ENCODE results near the gene IL1B.
A peak's percentile ranks its signal among the peaks of the same experiment; 100 is the strongest.

The IL1B gene

DNA sequence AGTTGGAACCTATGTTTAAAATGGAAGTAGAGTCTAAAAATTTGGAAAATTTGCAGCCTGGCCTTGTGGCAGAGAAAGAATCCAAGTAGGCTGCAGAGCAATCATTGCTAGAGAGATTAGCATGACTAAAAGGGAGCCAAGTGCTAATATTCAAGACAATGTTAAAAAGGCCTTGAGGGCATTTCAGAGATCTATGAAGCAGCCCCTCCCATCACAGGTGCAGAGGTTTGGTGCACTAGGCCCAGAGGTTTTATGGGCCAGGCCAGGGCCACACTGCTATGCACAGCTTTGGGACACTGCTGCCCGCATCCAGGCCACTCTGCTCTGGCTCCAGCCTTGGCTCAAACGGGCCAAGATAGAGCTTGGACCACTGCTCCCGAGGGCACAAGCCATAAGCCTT lies 45.6 kb downstream of the IL1B start:
- no peak overlapping the region for H3K4me3 ChIP-seq (replicated peaks; ENCODE audit: low read depth, low read length)
- TF ChIP-seq, protein P1, sequence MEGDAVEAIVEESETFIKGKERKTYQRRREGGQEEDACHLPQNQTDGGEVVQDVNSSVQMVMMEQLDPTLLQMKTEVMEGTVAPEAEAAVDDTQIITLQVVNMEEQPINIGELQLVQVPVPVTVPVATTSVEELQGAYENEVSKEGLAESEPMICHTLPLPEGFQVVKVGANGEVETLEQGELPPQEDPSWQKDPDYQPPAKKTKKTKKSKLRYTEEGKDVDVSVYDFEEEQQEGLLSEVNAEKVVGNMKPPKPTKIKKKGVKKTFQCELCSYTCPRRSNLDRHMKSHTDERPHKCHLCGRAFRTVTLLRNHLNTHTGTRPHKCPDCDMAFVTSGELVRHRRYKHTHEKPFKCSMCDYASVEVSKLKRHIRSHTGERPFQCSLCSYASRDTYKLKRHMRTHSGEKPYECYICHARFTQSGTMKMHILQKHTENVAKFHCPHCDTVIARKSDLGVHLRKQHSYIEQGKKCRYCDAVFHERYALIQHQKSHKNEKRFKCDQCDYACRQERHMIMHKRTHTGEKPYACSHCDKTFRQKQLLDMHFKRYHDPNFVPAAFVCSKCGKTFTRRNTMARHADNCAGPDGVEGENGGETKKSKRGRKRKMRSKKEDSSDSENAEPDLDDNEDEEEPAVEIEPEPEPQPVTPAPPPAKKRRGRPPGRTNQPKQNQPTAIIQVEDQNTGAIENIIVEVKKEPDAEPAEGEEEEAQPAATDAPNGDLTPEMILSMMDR (IDR thresholded peaks at IDR 0.05; ENCODE audit: low read length, missing control alignments), result no peak
- DNase-seq (ENCODE audit: low read depth), result no peak

DNA sequence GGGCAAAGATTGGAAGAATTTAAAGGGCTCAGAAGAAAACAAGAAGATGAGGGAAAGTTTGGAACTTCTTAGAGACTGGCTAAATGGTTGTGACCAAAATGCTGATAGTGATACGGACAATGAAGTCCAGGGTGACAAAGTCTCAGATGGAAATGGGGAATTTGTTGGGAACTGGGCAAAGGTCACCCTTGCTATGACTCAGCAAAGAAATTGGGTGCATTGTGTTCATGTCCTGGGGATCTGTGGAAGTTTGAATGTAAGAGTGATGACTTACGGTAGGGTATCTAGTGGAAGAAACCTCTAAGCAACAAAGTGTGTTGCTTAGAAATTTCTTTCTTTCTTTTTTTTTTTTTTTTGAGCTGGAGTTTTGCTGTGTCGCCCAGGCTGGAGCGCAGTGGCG lies 46.3 kb downstream of the IL1B start:
- TF ChIP-seq, protein P1 (IDR thresholded peaks at IDR 0.05; ENCODE audit: low read length, missing control alignments), result no peak
- DNase-seq (ENCODE audit: low read depth), result no peak
- H3K4me3 ChIP-seq (replicated peaks; ENCODE audit: low read depth, low read length), result no peak overlapping the region

DNA sequence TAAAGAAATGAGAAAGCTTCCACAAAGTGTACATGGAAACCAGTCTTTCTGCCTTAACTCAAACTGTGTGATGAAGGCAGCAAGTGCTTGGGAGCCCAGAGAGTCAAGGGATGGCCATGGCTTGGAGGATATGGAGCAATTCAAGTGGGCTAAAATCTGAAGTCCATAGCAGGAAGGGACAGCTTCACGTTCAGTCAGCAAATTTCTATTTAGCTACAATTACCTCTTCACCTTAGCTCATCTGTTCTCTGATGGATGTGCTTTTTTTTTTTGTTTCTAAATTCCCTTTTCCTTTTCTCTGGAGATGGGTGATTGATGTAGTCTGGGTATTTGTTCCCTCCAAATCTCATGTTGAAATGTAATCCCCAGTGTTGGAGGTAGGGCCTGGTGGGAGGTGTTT lies 47.4 kb downstream of the IL1B start:
- TF ChIP-seq, protein P1 (IDR thresholded peaks at IDR 0.05; ENCODE audit: low read length, missing control alignments), result no peak
- no peak overlapping the region for H3K4me3 ChIP-seq (replicated peaks; ENCODE audit: low read depth, low read length)
- DNase-seq (ENCODE audit: low read depth), result no peak

DNA sequence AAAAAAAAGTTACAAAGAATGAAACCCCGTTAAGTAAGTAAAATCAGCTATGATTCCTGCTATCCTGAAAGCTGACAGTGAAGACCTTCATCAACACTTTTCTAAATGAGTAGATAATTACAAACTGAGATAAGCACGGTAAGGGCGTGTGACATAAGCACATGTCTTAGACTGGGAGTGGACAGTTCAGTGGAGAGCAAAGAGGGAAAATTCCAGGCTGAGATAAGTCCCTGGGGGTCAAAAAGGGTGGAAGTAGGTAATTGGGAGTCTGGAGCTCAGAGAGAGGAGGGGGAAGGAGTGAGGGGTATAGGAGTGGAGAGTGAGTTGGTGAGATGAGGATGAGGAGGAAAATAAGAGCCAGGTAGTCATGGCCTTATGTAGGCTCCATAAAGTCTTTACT lies 47.9 kb downstream of the IL1B start:
- no peak for DNase-seq (ENCODE audit: low read depth)

DNA sequence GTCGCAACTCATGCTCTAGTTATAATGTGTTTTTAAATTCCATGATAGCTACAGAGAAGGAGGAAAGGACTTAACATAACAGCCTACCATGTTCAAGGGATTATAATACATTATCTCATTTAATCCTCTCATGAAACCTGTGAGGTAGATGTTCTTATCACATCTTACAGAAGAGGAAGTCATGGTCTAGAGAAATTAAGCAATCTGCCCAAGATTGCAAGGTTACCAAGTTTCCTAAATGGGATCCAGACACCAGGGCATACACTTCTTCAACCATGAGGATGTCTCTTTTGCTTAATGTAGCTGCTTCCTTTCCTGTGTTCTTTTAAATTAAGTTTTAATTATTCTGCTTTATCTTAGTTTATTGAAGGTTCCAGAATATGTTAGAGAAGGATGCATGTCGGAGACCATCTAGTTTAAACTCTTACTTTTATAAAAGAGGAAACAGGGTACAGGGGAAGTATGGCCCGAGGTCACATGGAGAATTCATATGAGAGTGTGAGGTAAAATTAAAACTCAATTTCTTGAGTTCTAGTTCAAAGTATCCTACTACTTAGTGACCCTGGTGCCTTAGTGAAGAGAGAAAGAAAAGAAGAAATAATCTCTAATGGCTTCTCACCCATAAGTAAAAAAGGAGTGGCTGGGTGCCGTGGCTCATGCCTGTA lies 48.7 kb downstream of the IL1B start:
- DNase-seq (ENCODE audit: low read depth), result no peak
- TF ChIP-seq, protein P1 (IDR thresholded peaks at IDR 0.05; ENCODE audit: low read length, missing control alignments), result no peak
- no peak overlapping the region for H3K4me3 ChIP-seq (replicated peaks; ENCODE audit: low read depth, low read length)

More for the DNA sequence above, 47.9 kb downstream of the IL1B start:
- TF ChIP-seq, protein P1 (IDR thresholded peaks at IDR 0.05; ENCODE audit: low read length, missing control alignments), result no peak
- H3K4me3 ChIP-seq (replicated peaks; ENCODE audit: low read depth, low read length), result no peak overlapping the region

DNA sequence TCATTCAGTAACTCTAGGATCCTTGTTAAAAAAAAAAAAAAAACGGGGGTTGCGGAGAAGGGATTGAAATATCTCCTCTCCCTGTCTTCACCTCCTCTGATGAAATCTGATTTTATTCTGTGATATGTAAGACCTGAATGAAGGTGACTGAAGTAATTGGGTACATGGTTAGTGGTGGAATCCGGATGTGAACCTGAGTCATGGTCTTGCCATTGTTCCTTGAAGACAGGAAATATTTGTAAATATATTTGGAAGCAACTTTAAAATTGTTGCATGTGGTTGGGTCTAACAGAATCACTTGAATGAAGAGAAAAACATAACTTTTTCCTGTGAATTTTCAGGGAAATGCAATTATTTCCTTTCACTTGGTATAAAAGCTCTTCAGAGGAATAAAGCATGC lies 49.3 kb downstream of the IL1B start:
- DNase-seq (ENCODE audit: low read depth), result peak; percentile 80
- H3K4me3 ChIP-seq (replicated peaks; ENCODE audit: low read depth, low read length), result no peak overlapping the region
- TF ChIP-seq, protein P1 (IDR thresholded peaks at IDR 0.05; ENCODE audit: low read length, missing control alignments), result no peak

Data from fibroblast of pulmonary artery (primary cell).